Measurements from ENCODE around the gene HDLBP. TPM values are rescaled to one million over a fixed set of nuclear protein-coding genes. Genes with fewer than 3 reads are reported as not detected.

HDLBP gene
- total RNA-seq, 1 experiment from 2014 or later: 350 TPM

DNA sequence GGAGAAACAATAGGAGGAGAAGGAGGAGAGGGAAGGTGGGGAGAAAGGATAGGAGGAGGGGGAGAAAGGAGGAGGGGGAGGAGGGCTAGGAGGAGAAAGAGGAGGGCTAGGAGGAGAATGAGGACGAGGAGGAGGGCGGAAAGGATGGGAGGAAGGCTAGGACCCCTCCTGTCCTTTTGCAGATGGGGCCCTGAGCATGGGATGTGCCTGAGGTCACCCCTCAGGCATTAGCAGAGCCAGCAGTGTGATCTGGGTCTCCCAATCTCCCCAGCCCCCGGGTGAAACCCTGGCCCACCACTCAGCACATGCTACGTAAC is 127.6 kb downstream of the HDLBP start:
- H3K4me3 Mint-ChIP-seq (ENCODE audit: unreplicated experiment): no peak overlapping the region
- POLR2A ChIA-PET: no interaction called here
- no peak overlapping the region for H3K4me3 ChIP-seq (ENCODE audit: low read depth, low read length)
- no peak overlapping the region for H3K27ac Mint-ChIP-seq (ENCODE audit: unreplicated experiment)
- H3K4me1 Mint-ChIP-seq (ENCODE audit: low read depth, unreplicated experiment): no peaks in the 10 kb centered on the region
- intact Hi-C loops (cut with micrococcal nuclease; ENCODE audit: unreplicated experiment): no loop called here
- H3K4me1 ChIP-seq: no peaks in the 10 kb centered on the region
- H3K27me3 Mint-ChIP-seq (ENCODE audit: insufficient read depth, unreplicated experiment): no peaks in the 10 kb centered on the region
- DNase-seq: no peak
- H3K36me3 ChIP-seq (ENCODE audit: control insufficient read depth, insufficient read depth, low read length): no peaks in the 10 kb centered on the region
- no peaks in the 10 kb centered on the region for H3K36me3 Mint-ChIP-seq (ENCODE audit: insufficient read depth, unreplicated experiment)
- TF ChIP-seq CTCF (IDR thresholded peaks at IDR 0.05; ENCODE audit: insufficient read depth in 1 of 2, low read depth in 1 of 2, low read length in 1 of 2, severe bottlenecking in 1 of 2, unreplicated experiment in 1 of 2): no peak
- H3K27me3 ChIP-seq (replicated peaks; ENCODE audit: control insufficient read depth, insufficient read depth, low read length): no peaks in the 10 kb centered on the region
- CTCF ChIA-PET: no interaction called here
- H3K9me3 Mint-ChIP-seq (ENCODE audit: unreplicated experiment): no peaks in the 10 kb centered on the region
- no TSS peak for BruUV-seq (replicated peaks)
- no peaks in the 10 kb centered on the region for H3K9me3 ChIP-seq

GRCh38 chr2:241187101-241187917 is 128.2 kb downstream of the HDLBP start:
- CTCF ChIA-PET: no interaction called here
- no peak overlapping the region for H3K27ac Mint-ChIP-seq (ENCODE audit: unreplicated experiment)
- no peaks in the 10 kb centered on the region for H3K9me3 ChIP-seq
- H3K4me1 Mint-ChIP-seq (ENCODE audit: low read depth, unreplicated experiment): no peaks in the 10 kb centered on the region
- H3K4me1 ChIP-seq: no peaks in the 10 kb centered on the region
- no peak overlapping the region for H3K4me3 ChIP-seq (ENCODE audit: low read depth, low read length)
- intact Hi-C loops (cut with micrococcal nuclease; ENCODE audit: unreplicated experiment): no loop called here
- no peaks in the 10 kb centered on the region for H3K36me3 Mint-ChIP-seq (ENCODE audit: insufficient read depth, unreplicated experiment)
- no TSS peak for BruUV-seq (replicated peaks)
- no peaks in the 10 kb centered on the region for H3K27me3 ChIP-seq (replicated peaks; ENCODE audit: control insufficient read depth, insufficient read depth, low read length)
- H3K4me3 Mint-ChIP-seq (ENCODE audit: unreplicated experiment): no peak overlapping the region
- H3K27me3 Mint-ChIP-seq (ENCODE audit: insufficient read depth, unreplicated experiment): no peaks in the 10 kb centered on the region
- no peak for TF ChIP-seq CTCF (IDR thresholded peaks at IDR 0.05; ENCODE audit: insufficient read depth in 1 of 2, low read depth in 1 of 2, low read length in 1 of 2, severe bottlenecking in 1 of 2, unreplicated experiment in 1 of 2)
- DNase-seq: no peak
- no peaks in the 10 kb centered on the region for H3K36me3 ChIP-seq (ENCODE audit: control insufficient read depth, insufficient read depth, low read length)
- POLR2A ChIA-PET: no interaction called here
- H3K9me3 Mint-ChIP-seq (ENCODE audit: unreplicated experiment): no peaks in the 10 kb centered on the region

- no peaks in the 10 kb centered on the region for H3K36me3 Mint-ChIP-seq (ENCODE audit: insufficient read depth, unreplicated experiment)
- no peak overlapping the region for H3K4me3 ChIP-seq (ENCODE audit: low read depth, low read length)
- no peak overlapping the region for H3K27ac Mint-ChIP-seq (ENCODE audit: unreplicated experiment)
- no peaks in the 10 kb centered on the region for H3K36me3 ChIP-seq (ENCODE audit: control insufficient read depth, insufficient read depth, low read length)
- no peaks in the 10 kb centered on the region for H3K9me3 Mint-ChIP-seq (ENCODE audit: unreplicated experiment)
- H3K27me3 ChIP-seq (replicated peaks; ENCODE audit: control insufficient read depth, insufficient read depth, low read length): no peaks in the 10 kb centered on the region
- no peak for DNase-seq
- no peaks in the 10 kb centered on the region for H3K4me1 Mint-ChIP-seq (ENCODE audit: low read depth, unreplicated experiment)
- no peaks in the 10 kb centered on the region for H3K4me1 ChIP-seq
- intact Hi-C loops (cut with micrococcal nuclease; ENCODE audit: unreplicated experiment): no loop called here
- H3K9me3 ChIP-seq: no peaks in the 10 kb centered on the region
- POLR2A ChIA-PET: no interaction called here
- no TSS peak for BruUV-seq (replicated peaks)
- no peak for TF ChIP-seq CTCF (IDR thresholded peaks at IDR 0.05; ENCODE audit: insufficient read depth in 1 of 2, low read depth in 1 of 2, low read length in 1 of 2, severe bottlenecking in 1 of 2, unreplicated experiment in 1 of 2)
- no peaks in the 10 kb centered on the region for H3K27me3 Mint-ChIP-seq (ENCODE audit: insufficient read depth, unreplicated experiment)
- CTCF ChIA-PET: no interaction called here
- H3K4me3 Mint-ChIP-seq (ENCODE audit: unreplicated experiment): no peak overlapping the region
Measured at GRCh38 chr2:241185961-241186360, 129.5 kb downstream of the HDLBP start.

All from Caco-2 (cell line).